HL-60/S4 treated with retinoic acid at 250 ng/mL for 4 days and 3 days (cell line): ENCODE measurements around the gene ILK.

Experiments
- in situ Hi-C: fragments of 300-500 bp; cut with MboI; formaldehyde crosslinking; loops from 2 replicates; pipeline ENCODE4 v1.7.0; 2022; ENCODE audit warnings: low sequenced_read_pairs

Gene ILK

DNA sequence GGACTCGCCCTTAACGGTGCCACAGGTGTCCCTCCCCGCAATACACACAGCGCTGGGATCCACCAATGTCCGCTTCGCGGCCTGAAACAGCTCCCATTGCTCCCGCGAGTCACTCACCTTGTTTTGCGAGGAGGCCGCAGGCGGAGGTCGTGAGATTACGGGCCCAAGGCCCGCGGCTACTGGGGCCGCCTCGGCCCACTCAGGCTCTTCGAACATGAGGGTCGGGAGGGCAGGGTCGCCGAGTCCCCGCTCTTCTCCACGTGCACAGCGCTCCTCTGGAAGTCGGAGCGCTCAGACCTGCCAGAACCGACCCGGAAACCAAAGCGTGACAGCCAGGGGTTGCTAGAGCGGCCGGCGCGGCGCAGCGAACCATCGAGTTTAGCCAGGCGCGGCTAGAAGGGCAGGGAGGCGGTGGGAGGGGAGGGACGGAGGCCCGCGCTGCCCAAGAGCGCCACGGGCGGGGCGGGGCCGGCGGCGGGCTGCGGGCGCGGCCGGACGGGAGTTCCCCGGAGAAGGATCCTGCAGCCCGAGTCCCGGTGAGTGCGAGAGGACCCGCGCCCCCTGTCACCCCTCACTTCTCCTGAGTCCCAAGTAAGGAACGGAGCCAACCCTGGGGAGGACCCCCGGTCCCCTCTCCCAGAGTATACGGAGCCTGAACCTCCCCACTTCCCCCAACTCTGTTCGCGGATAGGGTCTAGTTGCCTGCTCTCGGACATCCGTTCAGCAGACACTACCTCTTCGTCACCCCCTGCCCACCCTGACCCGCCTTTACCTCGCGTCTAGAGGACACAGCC, at the start of gene ILK, which contains the start of gene RRP8:
Gene ILK (plus strand): TSS at position 488 of the 794 bp plus-strand sequence. CDS start 498 bp downstream, outside the sequence.
Gene RRP8 (minus strand): TSS at position 330 of the 794 bp plus-strand sequence. CDS start 114 bp downstream, at position 216.
- in situ Hi-C loops: no loop called here

DNA sequence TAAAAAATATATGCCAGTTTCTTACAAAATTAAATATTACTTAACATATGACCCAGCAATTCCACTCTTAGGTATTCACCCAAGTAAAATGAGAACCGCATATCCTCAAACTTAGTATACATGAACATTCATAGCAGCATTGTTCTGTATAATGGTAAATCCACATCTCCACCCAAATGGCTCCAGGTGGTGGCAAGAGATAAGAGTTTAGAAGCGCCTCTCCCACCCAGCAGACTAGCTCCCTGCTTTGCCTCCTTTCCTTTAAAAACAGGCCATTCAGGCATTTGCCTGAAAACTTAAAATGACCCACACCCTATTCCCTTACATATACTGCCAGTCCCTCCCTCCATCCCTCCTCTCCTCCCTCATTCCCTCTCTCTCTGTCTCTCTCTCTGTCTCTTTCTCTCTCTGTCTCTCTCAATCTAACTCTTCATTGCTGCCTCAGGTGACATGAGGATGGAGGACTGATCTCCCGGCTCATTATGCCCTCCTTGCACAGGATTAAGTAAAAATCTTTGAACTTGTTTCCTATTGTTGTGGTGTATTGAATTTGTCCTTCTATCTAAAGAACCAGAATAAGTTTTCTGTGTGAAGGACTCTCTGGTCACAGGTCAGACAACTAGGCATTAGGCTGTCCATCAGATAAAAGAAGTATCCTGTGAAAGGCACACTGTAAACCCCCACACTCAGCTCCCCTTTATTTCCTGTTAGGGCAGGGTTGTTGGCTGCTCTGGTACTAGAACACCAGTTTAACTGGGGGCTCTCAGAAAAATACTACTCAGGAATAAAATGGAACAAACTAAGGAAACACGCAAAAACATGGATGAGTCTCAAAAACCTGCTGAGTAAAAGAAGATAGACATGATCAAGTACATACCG, 48.5 kb upstream of the ILK start:
- in situ Hi-C loops: no loop called here

DNA sequence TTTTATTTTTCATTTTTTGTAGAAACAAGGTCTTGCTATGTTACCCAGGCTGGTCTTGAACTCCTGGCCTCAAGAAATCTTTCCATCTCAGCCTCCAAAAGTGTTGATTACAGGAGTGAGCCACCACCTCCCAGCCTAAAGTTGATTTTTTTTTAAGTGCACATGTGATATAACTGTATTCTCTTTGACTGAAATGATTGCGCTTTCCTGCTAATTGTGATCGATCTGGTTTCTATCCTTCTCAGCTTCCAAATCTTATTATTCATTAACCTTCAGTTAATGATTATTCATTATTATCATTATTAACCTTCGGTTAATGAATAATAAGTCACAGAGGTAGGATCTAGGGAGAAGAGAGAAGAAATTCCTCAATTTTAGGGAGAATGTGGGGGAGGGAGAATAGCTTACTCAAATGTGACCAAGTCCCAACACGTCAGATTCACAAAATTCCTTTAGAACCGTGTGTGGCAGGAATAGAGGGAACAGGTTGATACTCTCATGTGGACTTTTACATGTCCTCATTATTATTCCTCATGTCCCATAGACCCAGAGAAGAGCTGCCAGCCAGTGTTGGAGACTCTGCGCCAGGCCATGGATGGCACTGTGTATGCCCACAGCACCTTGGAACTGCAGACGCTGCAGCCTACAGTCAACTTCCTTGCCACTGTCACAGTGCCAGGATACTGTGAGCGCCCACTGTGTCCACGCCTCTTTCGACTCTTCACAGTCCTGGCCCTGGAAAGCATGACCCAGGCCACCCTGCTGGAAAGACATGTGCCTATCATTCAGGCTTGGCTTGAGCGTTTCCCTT, 47.2 kb upstream of the ILK start:
- in situ Hi-C loops: no loop called here

DNA sequence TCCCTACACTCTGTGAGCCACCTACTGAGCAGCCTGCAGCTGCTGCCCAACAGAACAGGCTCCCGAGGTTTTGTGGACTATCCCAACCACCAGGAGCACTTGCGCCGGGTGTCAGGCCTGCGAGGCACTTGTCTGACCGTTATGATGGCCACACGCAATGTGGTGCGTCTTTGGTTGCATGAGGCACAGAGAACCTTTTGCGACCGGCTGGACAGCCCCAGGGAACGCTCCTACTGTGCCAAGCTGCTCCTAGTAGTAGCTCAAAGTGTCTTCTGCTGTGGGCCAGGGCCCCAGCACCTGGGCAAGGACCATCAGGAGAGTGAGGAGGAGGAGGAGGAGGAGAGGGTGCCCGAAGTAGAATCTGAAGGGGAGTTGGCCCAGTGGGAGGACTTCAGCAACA, 46.5 kb upstream of the ILK start:
- in situ Hi-C loops: no loop called here

DNA sequence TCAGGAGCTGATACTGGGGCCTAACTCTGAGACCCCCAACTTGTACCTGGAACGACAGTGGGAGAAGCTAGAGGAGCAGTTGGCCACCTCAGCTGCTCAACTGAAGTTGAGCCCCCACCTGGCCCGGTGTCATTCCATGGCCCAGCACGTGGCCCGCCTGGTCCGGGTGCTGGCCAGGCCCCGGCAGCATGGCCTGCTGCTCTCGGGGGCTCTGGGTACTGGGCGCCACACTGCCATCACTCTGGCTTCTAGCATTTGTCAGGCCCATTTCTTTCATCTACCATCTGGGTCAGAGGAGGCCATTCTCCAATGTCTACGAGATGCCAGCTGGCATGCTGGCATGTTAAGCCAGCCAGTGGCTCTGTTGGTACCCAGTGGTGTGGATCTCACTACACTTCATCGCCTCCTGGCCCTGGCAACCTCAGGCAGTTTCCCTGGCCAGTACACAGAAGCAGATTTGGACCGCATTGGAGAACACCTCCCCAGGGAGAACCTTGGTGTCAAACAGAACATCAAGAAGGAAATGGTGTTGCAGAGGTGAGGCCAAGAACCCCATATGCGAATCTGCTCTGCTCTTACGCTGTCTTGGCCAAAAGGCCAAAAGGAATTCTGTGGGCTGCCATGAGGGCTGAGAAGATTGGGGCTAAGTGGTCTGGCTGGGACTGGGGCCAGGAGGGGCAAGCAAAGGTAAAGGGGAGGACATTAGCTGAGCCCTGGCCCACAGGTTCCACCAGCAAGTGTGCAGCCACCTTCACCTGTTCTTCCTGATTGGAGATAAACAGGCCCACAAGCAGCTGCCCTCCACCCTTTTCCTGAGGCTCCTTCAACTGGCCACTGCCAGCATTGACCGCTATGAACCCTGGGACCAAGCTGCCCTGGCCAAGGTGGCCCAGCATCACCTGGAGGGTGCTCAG, 45.6 kb upstream of the ILK start:
- in situ Hi-C loops: no loop called here

DNA sequence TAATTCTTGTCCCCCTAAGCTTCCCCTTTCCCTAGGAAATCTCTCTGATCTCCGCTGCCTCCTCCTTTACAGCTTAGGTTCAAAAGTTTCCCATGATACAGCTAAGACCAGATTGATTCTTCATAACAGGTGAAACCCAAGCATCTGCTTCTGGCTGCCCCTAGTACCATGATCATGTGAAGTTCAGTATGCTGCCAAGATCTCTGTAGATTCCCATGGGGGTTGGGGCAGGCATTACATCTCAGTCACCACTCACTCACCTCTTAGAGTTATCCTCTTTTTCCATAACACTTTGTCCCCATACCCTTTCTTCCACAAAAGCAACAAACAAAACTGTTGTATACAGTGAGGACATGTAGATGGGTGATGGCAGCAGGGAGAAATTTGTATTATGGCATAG, 44.2 kb upstream of the ILK start:
- in situ Hi-C loops: no loop called here

DNA sequence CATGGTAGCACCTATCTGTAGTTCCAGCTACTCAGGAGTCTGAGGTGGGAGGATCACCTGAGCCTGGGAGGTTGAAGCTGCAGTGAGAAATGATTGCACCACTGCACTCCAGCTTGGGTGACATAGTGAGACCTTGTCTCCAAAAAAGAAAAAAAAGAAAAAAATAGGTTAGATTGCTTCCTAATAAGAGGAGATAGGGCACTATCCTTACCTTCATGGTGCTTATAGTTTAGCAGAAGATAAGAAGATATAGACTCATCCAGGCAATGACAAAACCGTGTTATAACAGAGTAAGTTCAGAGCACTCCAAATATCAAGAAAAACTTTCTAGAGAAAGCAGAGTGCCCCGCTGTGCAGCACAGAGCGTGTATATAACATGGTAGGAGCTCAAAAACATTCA, 42.3 kb upstream of the ILK start:
- in situ Hi-C loops: no loop called here

DNA sequence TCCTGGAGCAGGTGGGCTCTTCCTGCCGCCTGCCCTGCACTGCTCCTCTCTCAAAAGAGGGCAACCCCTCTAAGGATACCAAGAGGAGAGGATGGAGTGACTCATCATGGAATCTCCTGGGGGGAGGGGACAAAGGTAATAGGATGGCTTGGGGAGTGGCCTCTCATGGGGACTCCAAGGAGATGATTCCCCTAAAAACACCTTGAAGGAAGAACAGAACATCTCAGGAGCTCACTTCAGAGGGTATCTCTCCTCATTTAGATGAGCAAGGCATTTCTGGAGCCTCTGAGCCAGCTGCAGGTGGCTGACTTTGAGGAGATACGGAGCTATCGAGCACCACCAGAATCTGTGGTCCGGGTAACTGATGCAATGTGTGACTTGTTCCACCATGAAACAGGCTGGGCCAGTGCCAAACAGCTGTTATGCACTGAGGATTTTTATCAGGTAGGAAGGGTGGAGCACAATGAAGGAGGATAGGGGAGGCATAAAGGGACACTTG, 40.4 kb upstream of the ILK start:
- in situ Hi-C loops: no loop called here

DNA sequence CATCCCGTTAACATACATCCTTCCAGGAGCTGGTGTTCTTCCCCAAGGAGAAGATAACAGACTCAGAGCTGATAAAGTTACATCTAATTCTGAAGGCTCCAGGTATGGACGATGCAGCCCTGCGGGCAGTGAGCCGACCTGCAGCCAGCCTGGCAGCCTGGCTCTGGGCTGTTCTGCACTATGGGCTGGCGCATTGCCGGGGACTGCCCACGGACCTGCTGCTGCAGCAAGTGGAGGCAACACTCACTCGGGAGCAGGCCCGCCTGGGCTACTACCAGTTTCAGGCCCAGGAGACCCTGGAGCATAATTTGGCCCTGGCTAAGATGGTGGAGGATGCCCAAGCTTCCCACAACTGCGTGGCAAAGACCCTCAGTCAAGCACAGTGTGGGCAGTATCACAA, 39.9 kb upstream of the ILK start:
- in situ Hi-C loops: no loop called here

DNA sequence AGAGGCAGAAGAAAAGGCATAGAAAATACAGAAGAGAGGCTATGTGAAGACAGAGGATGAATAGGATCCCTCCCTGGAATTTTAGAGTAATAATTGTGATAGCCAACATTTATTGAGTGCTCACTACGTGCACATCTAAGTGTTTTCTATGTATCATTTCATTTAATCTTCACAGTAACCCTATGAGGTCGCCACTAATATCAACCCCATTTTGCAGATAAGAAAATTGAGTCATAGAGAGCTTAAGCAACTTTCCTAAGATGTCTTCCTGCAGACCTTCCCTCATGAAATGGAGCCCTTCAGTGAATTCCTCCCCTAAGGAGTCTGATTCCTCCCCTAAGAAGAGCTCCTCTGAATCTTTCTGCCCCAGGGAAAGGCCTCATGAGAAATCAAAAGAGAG, 38.2 kb upstream of the ILK start:
- in situ Hi-C loops: no loop called here

DNA sequence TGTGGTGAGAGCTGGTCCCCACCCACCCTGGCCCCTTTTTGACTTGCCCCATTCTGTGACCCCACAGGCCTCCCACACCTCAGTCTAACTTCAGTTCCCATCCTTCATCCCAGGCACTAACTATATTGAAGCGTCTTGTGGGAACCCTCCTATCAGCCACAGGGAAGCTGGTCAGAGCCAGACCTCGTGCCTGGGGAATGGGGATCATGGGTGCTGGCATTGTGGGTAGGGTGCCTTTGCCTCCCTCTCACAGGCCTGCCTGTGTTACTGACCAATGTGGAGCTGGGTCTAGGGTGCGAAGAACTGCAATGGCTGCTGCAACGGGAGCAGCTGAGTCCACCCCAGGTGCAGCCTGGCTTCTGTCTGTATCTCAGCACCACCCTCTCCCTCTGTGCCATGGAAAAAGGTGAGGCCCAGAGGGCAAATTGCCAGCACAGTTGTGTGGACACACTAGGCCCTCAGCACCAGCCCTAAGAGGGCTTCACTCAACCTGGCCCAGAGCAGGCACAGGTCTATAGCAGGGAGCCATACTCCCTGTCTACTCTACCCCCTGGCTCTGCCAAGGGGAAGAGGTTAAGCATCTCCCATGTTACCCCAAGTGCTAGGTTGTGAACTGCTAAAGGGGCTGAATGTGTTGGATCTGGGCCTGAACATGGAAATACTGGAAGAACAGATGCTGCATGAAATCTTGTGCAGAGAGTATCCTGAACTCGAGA, 37.4 kb upstream of the ILK start:
- in situ Hi-C loops: no loop called here

DNA sequence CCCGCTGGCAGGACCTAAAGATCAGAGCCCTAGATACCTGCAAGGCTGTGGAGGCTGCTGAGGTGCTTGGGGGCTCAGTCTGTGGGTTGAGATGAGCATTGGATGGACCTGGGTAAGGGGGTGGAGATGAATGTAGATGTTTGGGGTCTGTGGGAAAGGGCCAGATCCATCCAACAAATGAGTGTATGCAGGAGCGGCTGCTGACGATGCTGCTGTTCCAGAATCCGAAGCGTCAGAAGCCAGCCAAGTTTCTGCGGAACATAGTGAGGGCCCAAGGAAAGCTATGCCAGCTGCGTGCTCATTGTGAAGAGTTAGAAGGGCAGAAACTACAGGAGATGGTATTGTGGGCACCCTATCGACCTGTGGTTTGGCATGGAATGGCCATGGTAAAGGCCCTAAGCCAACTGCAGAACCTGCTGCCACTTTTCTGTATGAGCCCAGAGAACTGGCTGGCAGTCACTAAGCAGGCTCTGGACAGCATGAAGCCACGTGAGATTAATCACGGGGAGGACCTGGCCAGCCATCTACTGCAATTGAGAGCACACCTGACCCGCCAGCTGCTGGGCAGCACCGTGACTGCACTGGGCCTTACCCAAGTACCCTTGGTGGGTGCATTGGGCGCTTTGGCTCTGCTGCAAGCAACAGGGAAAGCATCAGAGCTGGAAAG, 36.7 kb upstream of the ILK start:
- in situ Hi-C loops: no loop called here

DNA sequence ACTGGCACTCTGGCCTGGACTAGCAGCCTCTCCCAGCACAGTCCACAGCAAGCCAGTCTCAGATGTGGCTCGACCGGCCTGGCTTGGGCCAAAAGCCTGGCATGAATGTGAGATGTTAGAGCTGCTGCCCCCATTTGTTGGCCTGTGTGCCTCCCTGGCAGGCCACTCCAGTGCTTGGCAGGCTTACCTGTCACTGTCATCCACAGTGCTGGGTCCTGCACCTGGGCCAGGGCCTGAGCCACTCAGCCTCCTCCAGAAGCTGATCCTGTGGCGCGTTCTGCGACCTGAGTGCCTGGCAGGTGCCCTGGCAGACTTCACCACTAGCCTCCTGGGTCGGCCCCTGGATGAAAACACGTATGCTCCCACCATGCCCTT, 36.2 kb upstream of the ILK start:
- in situ Hi-C loops: no loop called here

DNA sequence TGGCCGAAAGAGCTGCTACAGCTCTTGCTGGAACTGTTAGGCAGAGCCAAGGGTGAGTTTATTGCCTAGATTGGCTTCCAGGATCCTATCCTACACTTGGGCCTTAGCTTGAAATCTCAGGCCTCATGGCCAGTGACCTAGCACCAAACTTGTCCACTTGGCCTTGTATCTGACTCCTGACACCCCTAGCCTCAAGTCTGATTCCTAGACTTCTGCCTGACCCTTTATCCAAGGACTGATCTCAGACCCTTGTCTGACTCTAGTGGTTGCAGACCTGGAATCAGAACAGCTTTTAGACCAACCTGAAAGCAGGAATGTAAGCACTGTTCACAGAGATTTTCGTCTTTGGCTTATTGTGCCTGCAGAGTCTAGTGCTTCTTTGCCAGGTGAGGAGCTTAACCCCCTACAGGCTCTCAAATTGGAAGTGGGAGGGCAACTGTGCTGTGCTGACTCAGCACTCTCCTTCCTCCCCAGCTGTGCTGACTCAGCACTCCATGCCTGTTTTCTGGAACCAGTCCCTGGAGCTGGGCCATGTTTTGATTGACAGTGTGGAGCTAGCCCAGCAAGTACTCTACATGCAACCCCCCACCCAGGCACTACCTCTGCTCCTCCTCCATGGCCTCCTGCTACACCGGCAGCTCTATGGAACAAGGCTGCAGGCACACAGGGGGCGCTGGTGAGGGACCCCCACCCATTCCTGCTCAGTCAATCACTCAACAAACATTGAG, 35.2 kb upstream of the ILK start:
- in situ Hi-C loops: no loop called here

DNA sequence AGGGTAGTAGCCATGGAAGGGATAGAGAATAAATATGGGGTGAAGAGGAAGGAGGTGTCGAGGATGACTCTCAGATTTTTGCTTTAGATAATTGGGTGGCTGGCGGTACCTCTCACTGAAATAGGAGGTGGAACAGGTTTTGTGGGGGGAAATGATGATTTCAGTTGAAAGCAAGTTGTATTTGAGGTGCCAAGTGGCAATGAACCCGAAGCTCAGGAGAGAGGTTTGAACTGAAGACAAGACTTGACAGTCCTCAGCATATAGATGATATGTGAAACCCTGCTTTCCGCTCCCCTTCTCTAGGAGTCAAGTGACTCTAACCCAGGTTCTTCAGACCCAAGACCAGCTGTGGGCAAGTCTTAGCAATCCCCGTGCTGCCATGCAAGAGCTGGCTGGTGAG, 33.9 kb upstream of the ILK start:
- in situ Hi-C loops: no loop called here

DNA sequence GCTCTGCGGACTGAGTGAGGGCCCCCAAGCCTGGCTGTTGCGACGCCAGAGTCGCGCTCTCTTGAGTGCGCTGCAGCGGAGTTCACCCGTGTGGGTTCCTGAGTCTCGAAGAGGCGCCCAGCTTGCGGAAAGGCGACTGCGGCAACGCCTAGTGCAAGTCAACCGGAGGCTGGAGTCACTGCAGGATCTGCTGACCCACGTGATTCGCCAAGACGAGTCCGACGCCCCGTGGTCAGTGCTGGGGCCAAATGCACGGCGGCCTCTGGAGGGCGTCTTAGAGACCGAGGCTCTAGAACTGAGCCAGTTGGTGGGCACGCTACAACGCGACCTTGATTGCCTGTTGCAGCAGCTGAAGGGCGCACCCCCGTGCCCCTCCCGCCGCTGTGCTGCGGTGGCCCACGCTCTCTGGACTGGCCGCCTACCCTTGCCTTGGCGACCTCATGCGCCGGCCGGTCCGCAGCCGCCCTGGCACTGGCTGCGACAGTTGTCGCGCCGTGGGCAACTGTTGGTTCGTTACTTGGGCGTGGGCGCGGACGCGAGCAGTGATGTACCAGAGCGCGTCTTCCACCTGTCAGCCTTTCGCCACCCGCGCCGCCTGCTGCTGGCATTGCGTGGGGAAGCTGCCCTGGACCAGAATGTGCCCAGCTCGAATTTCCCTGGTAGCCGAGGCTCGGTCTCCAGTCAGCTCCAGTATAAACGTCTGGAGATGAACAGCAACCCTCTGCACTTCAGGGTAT, 32.7 kb upstream of the ILK start:
- in situ Hi-C loops: no loop called here

DNA sequence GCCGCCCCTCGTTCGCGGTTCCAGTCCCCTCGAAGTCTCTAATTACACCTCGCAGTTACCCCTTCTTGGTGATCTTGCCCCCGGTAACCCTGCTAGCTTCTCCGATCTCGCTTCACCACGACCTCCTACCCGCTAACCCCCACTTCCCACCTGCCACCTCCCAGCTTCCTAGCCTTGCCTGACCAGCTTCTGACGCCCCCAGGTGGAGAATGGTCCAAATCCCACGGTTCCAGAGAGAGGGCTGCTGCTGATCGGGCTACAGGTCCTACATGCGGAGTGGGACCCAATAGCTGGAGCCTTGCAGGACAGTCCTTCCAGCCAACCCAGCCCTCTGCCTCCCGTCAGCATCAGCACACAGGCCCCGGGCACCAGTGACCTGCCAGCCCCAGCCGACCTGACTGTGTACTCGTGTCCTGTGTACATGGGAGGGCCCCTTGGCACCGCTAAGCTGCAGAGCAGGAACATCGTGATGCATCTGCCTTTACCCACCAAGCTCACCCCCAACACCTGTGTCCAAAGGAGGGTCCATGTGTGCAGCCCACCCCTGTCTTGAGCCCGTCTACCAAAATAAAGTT, 32.1 kb upstream of the ILK start:
- in situ Hi-C loops: no loop called here
